Measurements from ENCODE around the gene TUFT1. TPM values are rescaled to one million over a fixed set of nuclear protein-coding genes. Genes with fewer than 3 reads are reported as not detected.
"Not testable (repeated sequence)": the region's sequence is repeated elsewhere in the genome, so short reads cannot be mapped to it uniquely, and the experiment has no call there.

The TUFT1 gene
- total RNA-seq, 1 donor from 2014 or later = 29.5 TPM

DNA sequence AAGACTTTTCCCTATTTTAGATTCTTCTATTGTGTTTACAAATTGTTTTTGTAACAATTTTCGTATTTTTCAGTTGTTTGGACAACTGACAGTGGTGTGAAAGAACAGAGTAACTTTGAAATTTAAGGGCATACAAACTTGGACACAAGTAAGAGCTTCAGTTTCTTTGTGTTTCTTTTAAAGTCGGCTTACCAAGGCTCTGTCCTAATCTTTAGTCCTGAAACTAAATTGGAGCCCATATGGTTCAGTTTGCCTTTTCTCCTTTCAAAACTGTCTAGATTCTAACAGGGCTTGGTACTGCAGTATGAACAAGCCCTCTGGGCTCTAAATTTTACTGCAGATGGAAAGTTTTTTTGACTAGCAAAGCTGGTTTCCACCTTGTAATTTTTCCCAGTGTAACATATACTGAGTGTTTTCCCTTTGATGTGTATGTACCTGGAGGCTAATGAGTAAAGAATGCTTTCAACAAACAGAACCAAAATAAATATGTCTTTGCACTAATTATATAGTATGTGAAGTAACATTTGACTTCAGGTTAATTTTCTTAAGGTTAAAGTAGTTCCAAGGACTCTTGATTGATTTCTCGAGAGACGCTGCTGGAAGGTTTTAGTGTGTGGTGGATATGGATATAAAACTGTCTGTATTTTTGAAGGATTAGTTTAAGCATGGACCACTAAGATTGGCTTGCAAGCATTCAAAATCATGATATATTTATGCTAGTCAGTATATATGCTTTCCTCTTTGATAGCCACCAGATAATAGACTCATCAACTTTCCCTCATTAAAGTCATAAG, 75.8 kb downstream of the TUFT1 start:
- DNase-seq (ENCODE audit: low spot score) = no peak

DNA sequence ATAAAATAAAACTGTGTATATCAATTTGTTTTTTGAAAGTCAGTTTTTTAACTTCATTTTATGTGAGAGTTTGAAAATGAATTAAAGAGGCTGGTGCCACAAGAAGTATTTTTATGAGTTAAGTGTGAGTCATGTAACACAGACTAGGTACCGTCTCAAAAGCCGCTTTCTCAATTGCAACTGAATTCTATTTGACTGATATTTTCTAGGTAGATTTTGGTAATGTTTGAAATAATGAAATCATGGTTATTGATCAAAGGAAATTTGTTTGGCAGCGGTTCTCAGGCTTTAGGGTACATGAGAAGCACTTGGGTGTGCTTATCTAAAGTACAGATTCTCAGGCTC, 76.4 kb downstream of the TUFT1 start:
- no peak for DNase-seq (ENCODE audit: low spot score)

DNA sequence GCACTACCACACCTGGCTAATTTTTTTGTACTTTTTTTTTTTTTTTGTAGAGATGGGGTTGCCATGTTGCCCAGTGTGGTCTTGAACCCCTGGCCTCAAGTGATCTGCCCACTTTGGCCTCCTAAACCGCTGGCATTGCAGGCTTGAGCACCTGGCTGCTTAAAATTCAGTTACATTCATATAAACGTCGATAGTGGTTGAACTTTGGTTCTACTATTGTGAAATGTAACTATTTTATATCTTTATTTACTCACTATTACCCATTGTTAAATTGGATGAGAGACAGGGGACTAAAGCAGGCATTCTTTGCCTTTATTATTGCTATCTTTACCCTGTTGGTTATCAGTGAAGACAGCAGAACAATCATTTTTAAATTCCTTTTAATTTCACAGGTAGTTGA, 77.9 kb downstream of the TUFT1 start:
- DNase-seq (ENCODE audit: low spot score) = no peak

DNA sequence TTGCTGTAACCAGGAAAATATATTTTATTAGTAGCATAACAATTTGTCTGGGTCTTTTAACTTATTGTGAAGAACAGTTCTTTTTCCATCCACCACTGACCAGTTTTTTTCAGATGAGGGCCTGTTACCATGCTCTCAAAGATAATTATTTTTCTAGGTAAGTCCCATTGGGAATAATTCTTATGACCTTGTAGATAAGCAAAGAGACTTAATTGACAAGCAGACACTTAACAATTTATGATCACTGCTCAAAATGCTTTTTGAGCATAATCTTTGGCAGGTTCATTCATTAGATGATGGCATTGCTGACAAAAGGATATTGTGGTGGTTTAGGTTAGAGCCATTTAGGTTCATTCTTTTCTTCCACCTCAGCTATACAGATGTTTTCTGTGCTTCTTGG, 78.4 kb downstream of the TUFT1 start:
- no peak for DNase-seq (ENCODE audit: low spot score)

DNA sequence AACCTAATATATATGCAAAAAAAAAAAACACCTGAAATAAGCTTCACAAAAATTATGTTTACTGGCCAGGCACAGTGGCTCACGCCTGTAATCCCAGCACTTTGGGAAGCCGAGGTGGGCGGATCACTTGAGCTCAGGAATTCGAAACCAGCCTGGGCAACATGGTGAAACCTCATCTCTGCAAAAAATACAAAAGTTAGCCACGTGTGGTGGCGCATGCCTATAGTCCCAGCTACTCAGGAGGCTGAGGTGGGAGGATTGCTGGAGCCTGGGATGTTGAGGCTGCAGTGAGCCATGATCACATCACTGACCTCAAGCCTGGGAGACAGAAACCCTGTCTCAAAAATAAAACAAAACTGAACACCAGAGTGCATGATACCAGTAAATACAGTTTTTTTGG, 78.9 kb downstream of the TUFT1 start:
- DNase-seq (ENCODE audit: low spot score) = not testable (repeated sequence)

DNA sequence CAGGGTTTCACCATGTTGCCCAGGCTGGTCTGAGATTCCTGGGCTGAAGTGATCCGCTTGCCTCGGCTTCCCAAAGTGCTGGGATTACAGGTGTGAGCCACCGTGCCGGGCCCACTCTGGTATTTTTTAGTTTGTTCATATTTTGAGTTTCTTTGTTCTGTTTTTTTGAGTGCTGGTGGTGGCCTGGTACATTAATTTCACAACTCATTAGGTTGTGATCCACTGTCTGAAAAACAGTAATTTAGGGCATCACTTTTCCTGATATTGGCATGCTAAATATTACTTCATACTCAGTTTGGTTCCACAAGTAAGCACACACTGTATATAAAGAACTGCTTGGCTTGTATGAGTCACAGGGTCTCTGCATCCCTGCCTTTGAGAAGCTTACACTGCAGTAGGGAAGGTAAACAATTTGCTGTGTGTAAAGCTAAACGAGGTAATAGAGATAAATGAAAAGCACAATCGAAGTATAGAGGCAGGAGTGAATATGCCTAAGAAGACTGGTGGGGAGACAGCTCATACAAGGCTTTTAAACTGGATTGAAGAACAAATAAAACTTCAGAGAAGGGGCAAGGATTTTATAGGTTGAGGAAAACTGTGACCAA, 79.5 kb downstream of the TUFT1 start:
- DNase-seq (ENCODE audit: low spot score) = no peak

DNA sequence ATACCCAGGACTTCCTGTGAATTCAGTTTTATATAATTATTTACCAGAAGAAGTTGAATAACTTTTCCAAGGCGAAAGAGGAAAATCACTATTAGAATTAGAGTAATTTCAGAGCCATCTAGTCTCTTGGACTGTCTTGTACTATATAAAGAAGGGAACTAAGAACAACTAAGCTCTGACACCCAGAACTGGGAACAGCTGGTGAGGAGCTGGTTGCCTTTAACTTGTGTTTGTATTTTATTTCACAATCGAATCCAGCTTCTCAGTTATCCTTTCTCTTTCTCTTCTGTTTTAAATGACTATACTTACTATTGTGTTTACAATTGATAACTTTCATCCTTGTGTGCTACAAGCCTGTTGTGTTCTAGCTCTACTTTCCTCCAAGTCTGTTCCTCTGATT, 80.2 kb downstream of the TUFT1 start:
- DNase-seq (ENCODE audit: low spot score) = no peak

DNA sequence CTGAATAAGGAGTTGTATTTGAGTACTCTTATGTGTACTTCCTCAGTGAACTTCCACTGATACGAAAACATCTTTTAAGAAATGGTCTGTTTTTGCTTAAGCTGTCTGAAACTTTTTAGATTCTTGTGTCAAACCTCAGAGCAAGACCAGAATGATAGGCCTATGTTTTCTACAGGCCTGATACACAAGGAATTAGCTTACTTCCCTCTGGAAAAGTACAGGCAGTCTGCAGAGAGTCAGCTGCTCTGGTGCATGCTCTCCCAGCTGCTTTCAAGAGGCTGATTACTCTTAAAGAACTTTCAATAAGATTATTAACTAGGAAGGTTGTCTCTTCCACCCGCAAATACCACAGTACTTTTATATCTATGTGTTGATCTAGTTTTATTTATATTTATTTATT, 81.2 kb downstream of the TUFT1 start:
- no peak for DNase-seq (ENCODE audit: low spot score)

DNA sequence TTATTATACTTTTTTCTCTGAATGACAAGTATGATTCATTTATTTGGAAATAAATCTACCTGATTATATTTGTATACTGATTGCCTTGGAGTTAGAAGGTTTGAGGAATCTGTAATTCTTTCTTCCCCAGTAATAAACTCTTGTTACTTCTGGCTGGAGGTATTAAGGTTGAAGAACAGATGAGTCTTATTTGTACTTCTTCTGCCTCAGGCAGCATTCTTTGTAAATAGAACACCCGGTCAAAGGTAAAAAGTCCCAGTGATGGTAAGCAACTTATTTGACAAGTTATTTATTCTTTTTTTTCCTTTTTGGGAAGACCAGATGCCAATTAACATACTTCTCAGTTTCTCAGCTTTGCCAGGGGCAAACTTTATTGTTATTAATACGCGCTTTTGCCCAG, 84.7 kb downstream of the TUFT1 start:
- no peak for DNase-seq (ENCODE audit: low spot score)

DNA sequence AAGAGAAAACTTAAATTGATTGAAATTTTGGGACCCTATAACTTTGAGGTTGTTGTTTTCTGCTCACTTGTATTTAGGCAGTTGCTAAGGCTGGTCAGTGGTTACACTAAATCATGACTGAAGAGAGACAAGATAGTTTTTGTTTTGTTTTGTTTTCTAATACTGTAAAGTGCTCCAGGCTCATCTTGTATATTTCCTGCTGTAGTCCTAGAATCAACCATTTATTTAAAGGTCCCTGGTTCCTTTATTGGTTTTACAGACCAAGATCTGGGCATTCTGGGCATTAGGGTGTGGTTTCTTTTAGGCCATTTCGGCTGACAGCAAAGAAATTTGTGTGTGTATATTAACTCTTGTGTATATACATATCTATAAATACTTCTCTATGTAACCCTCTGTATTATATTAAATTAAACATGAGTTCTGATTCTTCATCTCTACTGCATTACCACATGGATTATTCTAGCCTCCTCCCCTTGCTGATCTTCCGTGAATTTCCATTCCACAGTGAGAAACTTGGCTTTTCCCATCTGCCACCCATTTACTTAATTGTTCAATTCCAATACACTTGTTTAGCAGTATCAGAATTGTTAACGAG, 86.7 kb downstream of the TUFT1 start:
- DNase-seq (ENCODE audit: low spot score) = no peak

DNA sequence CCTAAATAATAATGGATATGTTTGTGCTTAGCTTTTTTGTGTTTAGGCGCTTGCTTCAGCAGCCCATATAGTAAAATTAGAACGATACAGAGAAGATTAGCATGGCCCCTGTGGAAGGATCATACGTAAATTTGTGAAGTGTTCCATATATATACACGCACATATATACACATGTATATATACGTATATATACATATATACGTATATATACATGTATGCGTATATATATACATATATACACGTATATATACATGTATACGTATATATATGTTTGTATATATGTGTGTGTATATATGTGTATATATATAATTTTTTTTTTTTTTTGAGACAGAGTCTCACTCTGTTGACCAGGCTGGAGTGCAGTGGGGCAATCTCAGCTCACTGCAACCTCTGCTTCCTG, 89.2 kb downstream of the TUFT1 start:
- no peak for DNase-seq (ENCODE audit: low spot score)

Other genes starting within 250 kb of the TUFT1 start
- 91.5 TPM for gene PI4KB, start 212.9 kb upstream of the TUFT1 start, total RNA-seq
- 32.5 TPM for gene RFX5, start 193.1 kb upstream of the TUFT1 start, total RNA-seq
- gene SELENBP1, start 167.6 kb upstream of the TUFT1 start, total RNA-seq = 57.1 TPM
- 205 TPM for gene PSMB4, start 140.7 kb upstream of the TUFT1 start, total RNA-seq
- gene POGZ, start 80.8 kb upstream of the TUFT1 start, total RNA-seq = 175 TPM
- 67.4 TPM for gene CGN, start 28.9 kb upstream of the TUFT1 start, total RNA-seq
- gene SNX27, start 71.7 kb downstream of the TUFT1 start, total RNA-seq = 48.9 TPM
- not detected for gene CELF3, start 176.5 kb downstream of the TUFT1 start, total RNA-seq
- not detected for gene RIIAD1, start 181.2 kb downstream of the TUFT1 start, total RNA-seq
- 66.1 TPM for gene MRPL9, start 223.2 kb downstream of the TUFT1 start, total RNA-seq

Data from ureter (tissue), 1 donor.